Natural killer cell (primary cell): ENCODE data around the gene TRMT61B. TPM values are rescaled to one million over a fixed set of nuclear protein-coding genes. Genes with fewer than 3 reads are reported as not detected.

Source experiments
- ATAC-seq, 3 donors: fragments of 150-1000 bp in 2 of 3; fragments of 200-7000 bp in 1 of 3; cut with Tn5 transposase; 1 replicate in 1 of 3; 2 replicates in 2 of 3; pipeline ENCODE4 v1.10.0; 2021; ENCODE audit warnings: mild to moderate bottlenecking in 2 of 3, moderate library complexity in 2 of 3
- DNase-seq, 2 donors: peaks; one replicate each; pipeline versions ENCODE4 v3.0.0 to v3.0.0-alpha.2; 2013 to 2021; ENCODE audit warnings: mixed read lengths in 1 of 2
- H3K27ac ChIP-seq: one replicate; pipeline ENCODE4 v1.5.1; 2013; ENCODE audit warnings: mild to moderate bottlenecking, low read length
- H3K27me3 ChIP-seq: one replicate; pipeline ENCODE4 v1.6.1; 2013; ENCODE audit warnings: low read length; ENCODE audit not compliant: control insufficient read depth, insufficient read depth
- H3K36me3 ChIP-seq: one replicate; pipeline ENCODE4 v1.6.1; 2013; ENCODE audit warnings: low read length; ENCODE audit not compliant: control insufficient read depth, insufficient read depth
- H3K4me1 ChIP-seq: one replicate; pipeline ENCODE4 v1.6.1; 2013; ENCODE audit warnings: low read length; ENCODE audit not compliant: control insufficient read depth, insufficient read depth
- H3K4me3 ChIP-seq: one replicate; pipeline ENCODE4 v1.5.1; 2013; ENCODE audit warnings: low read length
- H3K9me3 ChIP-seq: one replicate; pipeline ENCODE4 v1.6.1; 2013; ENCODE audit warnings: low read length; ENCODE audit not compliant: control insufficient read depth, insufficient read depth
- H3K27ac Mint-ChIP-seq, 2 donors: one replicate each; pipeline ENCODE4 v1.8.0; 2022; ENCODE audit warnings: mild to moderate bottlenecking in 2 of 2, mixed read lengths in 2 of 2, moderate library complexity in 1 of 2
- H3K27me3 Mint-ChIP-seq, 2 donors: one replicate each; pipeline ENCODE4 v1.8.0; 2022; ENCODE audit warnings: low read depth in 2 of 2, mixed read lengths in 2 of 2
- H3K36me3 Mint-ChIP-seq: one replicate; pipeline ENCODE4 v1.8.0; 2022; ENCODE audit warnings: mixed read lengths
- H3K4me1 Mint-ChIP-seq, 2 donors: one replicate each; pipeline ENCODE4 v1.8.0; 2022; ENCODE audit warnings: mixed read lengths in 2 of 2
- H3K4me3 Mint-ChIP-seq: one replicate; pipeline ENCODE4 v1.8.0; 2022; ENCODE audit warnings: mild to moderate bottlenecking, moderate library complexity, mixed read lengths
- H3K9me3 Mint-ChIP-seq, 2 donors: one replicate each; pipeline ENCODE4 v1.8.0; 2022; ENCODE audit warnings: mixed read lengths in 2 of 2
- CTCF ChIP-seq: fragments of 200-600 bp; IDR thresholded peaks from one replicate; pipeline ENCODE4 v1.8.0; 2022; ENCODE audit warnings: antibody characterized with exemption
- WGBS: methylation state at CpG from one replicate; pipeline ENCODE4 v1.1.7; 2013; ENCODE audit warnings: missing lambda C conversion rate; ENCODE audit not compliant: insufficient coverage; 5-methylcytosine and 5-hydroxymethylcytosine counted together
- intact Hi-C: fragments of 100-400 bp; cut with micrococcal nuclease; formaldehyde crosslinking; loops from one replicate; pipeline ENCODE4 v1.14.2; 2022
- total RNA-seq, 4 donors: library from RNA; stranded (reverse); fragments of 120-200 nt in 1 of 4; gene quantifications; one replicate each; pipeline versions ENCODE4 v1.2.3 to v1.2.4, GENCODE V29; 2013 to 2022

The TRMT61B gene
- 10 to 100 TPM; 13.6 to 19.2 (median 18.0) TPM for total RNA-seq
- total RNA-seq (2013), result 16.5 TPM

- intact Hi-C loops, result loop anchor here (1.0 kb wide), 1 partner anchor 24 kb away; the partner anchor contains the start of gene WDR43
- Histone ChIP-seq H3K9me3 (no peaks in the 10 kb centered on the region), H3K27ac (peak within 1 kb of the TSS; percentile 87), H3K27me3 (no peaks in the 10 kb centered on the region), H3K4me1 (peaks cover 21% of the 10 kb centered on the region), H3K4me3 (peak within 1 kb of the TSS; percentile 75), H3K36me3 (no peaks in the 10 kb centered on the region)
- H3K27me3 Mint-ChIP-seq, result no peaks in the 10 kb centered on the region
- H3K9me3 Mint-ChIP-seq, result no peaks in the 10 kb centered on the region
- ATAC-seq (peak; percentile 95 to 98 (median 96)), DNase-seq (peak; percentile 97 to 99)
- H3K4me1 Mint-ChIP-seq, result peaks cover 28 to 29% of the 10 kb centered on the region in 2 donors
- WGBS, result under 1% methylated on average over 57 of the region's 57 CpGs
- H3K36me3 Mint-ChIP-seq, result no peaks in the 10 kb centered on the region
- H3K27ac Mint-ChIP-seq, result peak within 1 kb of the TSS; percentile 96 to 97
- TF ChIP-seq CTCF, result no peak
- peak within 1 kb of the TSS; percentile 95 for H3K4me3 Mint-ChIP-seq
Measured at GRCh38 chr2:28870146-28870891, at the start of gene TRMT61B. Gene TRMT61B, minus strand, starts transcription at chr2:28870309. Its CDS starts 32 bp downstream, at chr2:28870277.

DNA sequence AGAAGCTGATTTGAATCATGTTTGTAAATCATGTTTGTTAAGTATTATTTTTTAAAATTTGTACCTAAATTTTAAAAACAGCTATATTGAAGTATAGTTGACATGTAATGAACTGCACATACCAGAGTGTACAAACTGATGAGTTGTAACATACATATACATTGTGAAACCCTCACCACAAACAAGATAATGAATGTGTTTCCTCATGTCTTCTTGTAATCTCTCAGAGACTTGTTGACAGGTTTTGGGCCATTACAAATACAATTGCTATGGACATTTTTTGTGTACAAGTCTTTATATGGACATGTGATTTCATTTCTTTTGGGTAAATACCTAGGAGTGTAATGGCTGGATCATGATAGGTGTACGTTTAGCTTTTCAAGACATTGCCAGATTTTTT is 45.8 kb upstream of the TRMT61B start:
- Histone ChIP-seq H3K36me3 (peaks cover 53% of the 10 kb centered on the region), H3K4me3 (no peak overlapping the region), H3K27me3 (no peaks in the 10 kb centered on the region), H3K4me1 (no peaks in the 10 kb centered on the region), H3K27ac (no peak overlapping the region), H3K9me3 (no peaks in the 10 kb centered on the region)
- ATAC-seq (no peak), DNase-seq (no peak)
- TF ChIP-seq CTCF, result no peak
- Mint-ChIP-seq H3K27ac (peak overlapping the region in 1 of 2 donors; percentile 23), H3K9me3 (no peaks in the 10 kb centered on the region), H3K27me3 (no peaks in the 10 kb centered on the region), H3K4me1 (no peaks in the 10 kb centered on the region), H3K4me3 (no peak overlapping the region), H3K36me3 (peaks cover 11% of the 10 kb centered on the region)
- intact Hi-C loops, result no loop called here
- WGBS, result no CpG with 5 or more reads among the region's 1 CpG

GRCh38 chr2:28909655-28910353 is 39.7 kb upstream of the TRMT61B start:
- Histone ChIP-seq H3K9me3 (no peaks in the 10 kb centered on the region), H3K4me3 (no peak overlapping the region), H3K27me3 (no peaks in the 10 kb centered on the region), H3K4me1 (no peaks in the 10 kb centered on the region), H3K36me3 (peaks cover 57% of the 10 kb centered on the region), H3K27ac (no peak overlapping the region)
- 94% methylated on average over 5 of the region's 6 CpGs for WGBS
- H3K4me1 Mint-ChIP-seq, result peaks cover under 1 to 25% of the 10 kb centered on the region in 2 donors
- ATAC-seq (no peak), DNase-seq (no peak)
- no peaks in the 10 kb centered on the region for H3K9me3 Mint-ChIP-seq
- no peaks in the 10 kb centered on the region for H3K27me3 Mint-ChIP-seq
- H3K4me3 Mint-ChIP-seq, result no peak overlapping the region
- no peak for TF ChIP-seq CTCF
- peak overlapping the region in 1 of 2 donors; percentile 11 for H3K27ac Mint-ChIP-seq
- intact Hi-C loops, result no loop called here
- H3K36me3 Mint-ChIP-seq, result peaks cover 12% of the 10 kb centered on the region
